Transverse colon (tissue), 4 donors: ENCODE results near the gene MRPL45.
"Not testable (repeated sequence)": the region's sequence is repeated elsewhere in the genome, so short reads cannot be mapped to it uniquely, and the experiment has no call there.

Source experiments
- CTCF ChIP-seq, 5 experiments: fragments of 200-600 bp in 3 of 5; fragments of 450-650 bp in 2 of 5; sonication (generic) in 3 of 5; IDR thresholded peaks; 1 replicate in 2 of 5; 2 replicates in 3 of 5; pipeline ENCODE4 v1.5.1; 2016 to 2017; ENCODE audit warnings: antibody characterized with exemption in 5 of 5, inconsistent platforms in 3 of 5, mild to moderate bottlenecking in 2 of 5, moderate library complexity in 1 of 5
- POLR2A ChIP-seq: fragments of 450-650 bp; IDR thresholded peaks from one replicate; pipeline ENCODE4 v1.6.1; 2016; ENCODE audit warnings: antibody characterized with exemption, mild to moderate bottlenecking, moderate library complexity
- POLR2AphosphoS5 ChIP-seq, 3 donors: sonication (generic); formaldehyde crosslinking; IDR thresholded peaks; one replicate each; pipeline ENCODE4 v1.6.1; 2016; ENCODE audit warnings: antibody characterized with exemption in 3 of 3

GRCh38 chr17:38257013-38257621 lies 39.9 kb upstream of the MRPL45 start:
- TF ChIP-seq CTCF (IDR thresholded peaks at IDR 0.05); POLR2AphosphoS5 (IDR thresholded peaks at IDR 0.05); POLR2A: not testable (repeated sequence)
